WERI-Rb-1 (cell line): ENCODE results near the gene IFNL3.

ENCODE experiments used
- DNase-seq: peaks from one replicate; pipeline ENCODE4 v3.0.0-alpha.2; 2020
- H3K27ac ChIP-seq: fragments of 250-450 bp; sonication (Bioruptor Pico); 2 replicates; pipeline ENCODE4 v1.5.1; 2020; ENCODE audit warnings: mild to moderate bottlenecking, moderate library complexity
- H3K27me3 ChIP-seq: fragments of 250-450 bp; sonication (Bioruptor Pico); 2 replicates; pipeline ENCODE4 v1.5.1; 2021; ENCODE audit warnings: mild to moderate bottlenecking, low read depth, moderate library complexity; ENCODE audit not compliant: insufficient read depth, severe bottlenecking
- H3K36me3 ChIP-seq: fragments of 250-450 bp; sonication (Bioruptor Pico); 2 replicates; pipeline ENCODE4 v1.5.1; 2020; ENCODE audit warnings: mild to moderate bottlenecking, moderate library complexity
- H3K4me3 ChIP-seq: 2 replicates; pipeline ENCODE4 v1.5.1; 2011; ENCODE audit warnings: low read depth, mild to moderate bottlenecking, control low read depth, low read length
- H3K9me3 ChIP-seq: fragments of 250-450 bp; sonication (Bioruptor Pico); 2 replicates; pipeline ENCODE4 v1.5.1; 2021; ENCODE audit warnings: mild to moderate bottlenecking, moderate library complexity; ENCODE audit not compliant: severe bottlenecking
- TF ChIP-seq, protein P1 (sequence below): IDR thresholded peaks from 2 replicates; pipeline ENCODE4 v1.5.1; 2011; ENCODE audit warnings: low read depth, mild to moderate bottlenecking, control low read depth, inconsistent platforms, low read length

IFNL3 gene

DNA sequence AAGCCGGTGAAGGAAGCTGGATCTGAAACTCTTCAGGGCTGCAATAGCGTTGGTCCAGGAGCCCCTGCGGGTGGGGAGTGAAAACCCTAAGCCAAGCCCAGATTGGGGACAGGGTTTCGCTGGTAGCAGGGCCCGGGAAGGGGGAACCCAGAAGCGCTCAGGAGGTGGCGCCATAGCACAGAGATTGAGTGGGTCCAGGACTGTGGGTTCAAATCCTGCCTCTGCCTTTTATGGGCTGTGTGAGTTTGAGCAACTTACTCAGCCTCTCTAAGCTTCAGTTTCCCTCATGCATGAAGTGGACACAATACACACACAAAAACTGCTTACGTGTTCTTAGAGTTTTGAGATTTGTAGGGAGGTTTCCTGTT lies 32.4 kb downstream of the IFNL3 start:
- H3K27me3 ChIP-seq, result no peaks in the 10 kb centered on the region
- H3K4me3 ChIP-seq, result no peak overlapping the region
- TF ChIP-seq, protein P1, sequence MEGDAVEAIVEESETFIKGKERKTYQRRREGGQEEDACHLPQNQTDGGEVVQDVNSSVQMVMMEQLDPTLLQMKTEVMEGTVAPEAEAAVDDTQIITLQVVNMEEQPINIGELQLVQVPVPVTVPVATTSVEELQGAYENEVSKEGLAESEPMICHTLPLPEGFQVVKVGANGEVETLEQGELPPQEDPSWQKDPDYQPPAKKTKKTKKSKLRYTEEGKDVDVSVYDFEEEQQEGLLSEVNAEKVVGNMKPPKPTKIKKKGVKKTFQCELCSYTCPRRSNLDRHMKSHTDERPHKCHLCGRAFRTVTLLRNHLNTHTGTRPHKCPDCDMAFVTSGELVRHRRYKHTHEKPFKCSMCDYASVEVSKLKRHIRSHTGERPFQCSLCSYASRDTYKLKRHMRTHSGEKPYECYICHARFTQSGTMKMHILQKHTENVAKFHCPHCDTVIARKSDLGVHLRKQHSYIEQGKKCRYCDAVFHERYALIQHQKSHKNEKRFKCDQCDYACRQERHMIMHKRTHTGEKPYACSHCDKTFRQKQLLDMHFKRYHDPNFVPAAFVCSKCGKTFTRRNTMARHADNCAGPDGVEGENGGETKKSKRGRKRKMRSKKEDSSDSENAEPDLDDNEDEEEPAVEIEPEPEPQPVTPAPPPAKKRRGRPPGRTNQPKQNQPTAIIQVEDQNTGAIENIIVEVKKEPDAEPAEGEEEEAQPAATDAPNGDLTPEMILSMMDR, result peak; percentile 79
- H3K9me3 ChIP-seq, result peaks cover 7% of the 10 kb centered on the region
- peak; percentile 68 for DNase-seq
- no peaks in the 10 kb centered on the region for H3K36me3 ChIP-seq
- H3K27ac ChIP-seq, result no peak overlapping the region

DNA sequence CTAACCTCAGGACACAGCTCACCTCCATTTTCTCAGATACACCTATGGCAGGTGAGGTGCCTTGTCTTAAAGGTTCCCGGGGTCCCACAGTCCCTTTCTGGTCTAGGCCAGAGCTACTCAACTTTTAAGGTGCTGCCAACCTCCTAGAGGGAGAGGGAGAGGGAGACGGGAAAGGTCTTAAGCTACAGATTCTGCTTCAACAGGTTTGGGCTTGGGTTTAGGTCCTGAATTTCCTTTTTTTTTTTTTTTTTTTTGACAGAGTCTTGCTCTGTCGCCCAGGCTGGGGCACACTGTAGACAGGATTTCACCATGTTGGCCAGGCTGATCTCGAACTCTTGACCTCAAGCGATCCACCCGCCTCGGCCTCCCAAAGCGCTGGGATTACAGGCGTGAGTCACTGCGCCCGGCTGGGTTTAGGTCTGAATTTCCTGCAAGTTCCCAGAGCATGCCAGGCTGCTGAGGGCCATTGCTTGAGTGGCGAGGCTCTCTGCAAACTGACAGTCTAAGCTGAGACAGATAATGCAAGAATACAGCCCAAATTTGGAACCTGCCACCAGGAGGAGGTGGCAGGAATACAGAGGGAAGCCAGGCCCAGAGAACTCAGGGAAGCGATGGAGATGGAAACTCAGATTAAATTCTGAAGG lies 33.0 kb downstream of the IFNL3 start:
- no peak overlapping the region for H3K27ac ChIP-seq
- DNase-seq, result peak; percentile 22
- no peaks in the 10 kb centered on the region for H3K36me3 ChIP-seq
- no peak overlapping the region for H3K4me3 ChIP-seq
- H3K27me3 ChIP-seq, result no peaks in the 10 kb centered on the region
- TF ChIP-seq, protein P1, result no peak
- peaks cover 7% of the 10 kb centered on the region for H3K9me3 ChIP-seq

DNA sequence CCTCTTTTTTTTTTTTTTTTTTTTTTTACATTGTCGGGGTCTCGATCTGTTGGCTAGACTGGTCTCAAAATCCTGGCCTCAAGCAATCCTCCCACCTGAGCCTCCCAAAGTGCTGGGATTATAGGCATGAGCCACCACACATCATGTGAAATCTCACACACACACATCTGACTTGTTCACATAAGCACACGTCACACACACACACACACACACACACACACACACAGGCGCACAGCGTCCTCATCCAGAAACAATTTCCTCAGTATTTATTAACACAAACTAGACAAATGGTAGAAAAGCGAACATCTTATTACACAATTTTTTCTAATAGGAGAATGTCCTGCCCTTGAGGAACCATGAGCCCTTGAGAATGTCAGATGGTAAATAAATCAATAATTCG lies 35.6 kb downstream of the IFNL3 start:
- TF ChIP-seq, protein P1, result no peak
- Histone ChIP-seq H3K36me3 (no peaks in the 10 kb centered on the region), H3K27me3 (no peaks in the 10 kb centered on the region), H3K27ac (no peak overlapping the region), H3K4me3 (no peak overlapping the region), H3K9me3 (no peaks in the 10 kb centered on the region)
- no peak for DNase-seq

DNA sequence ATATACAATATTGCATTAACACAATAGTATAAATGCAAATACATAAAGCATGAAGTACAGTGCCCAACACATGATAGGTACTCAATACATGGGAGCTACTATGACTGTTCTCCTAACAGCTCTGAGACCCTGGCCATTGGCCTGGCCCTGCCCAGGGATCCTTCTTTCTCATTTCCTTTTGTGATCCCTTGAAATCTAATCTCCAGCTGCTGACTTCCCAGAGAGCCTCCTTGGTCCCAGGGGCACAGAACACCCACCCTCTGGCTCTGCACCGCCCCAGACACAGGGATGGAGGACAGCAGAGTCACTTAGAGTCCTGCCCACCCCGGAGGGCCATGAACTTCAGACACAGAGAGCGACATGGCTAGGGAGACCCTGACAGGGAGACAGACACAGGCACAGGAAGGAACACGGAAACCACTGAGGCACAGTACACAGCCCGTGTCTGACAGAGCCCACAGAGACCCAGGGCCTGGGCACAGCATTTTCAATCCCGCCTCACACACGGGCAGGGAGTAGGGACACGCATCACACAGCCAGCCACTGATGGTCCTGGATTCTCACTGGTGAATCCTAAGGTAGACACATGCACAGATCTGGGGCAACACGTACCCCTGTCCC lies 36.5 kb downstream of the IFNL3 start:
- no peak for DNase-seq
- Histone ChIP-seq H3K36me3 (no peaks in the 10 kb centered on the region), H3K9me3 (no peaks in the 10 kb centered on the region), H3K27ac (no peak overlapping the region), H3K4me3 (no peak overlapping the region), H3K27me3 (no peaks in the 10 kb centered on the region)
- TF ChIP-seq, protein P1, result no peak

DNA sequence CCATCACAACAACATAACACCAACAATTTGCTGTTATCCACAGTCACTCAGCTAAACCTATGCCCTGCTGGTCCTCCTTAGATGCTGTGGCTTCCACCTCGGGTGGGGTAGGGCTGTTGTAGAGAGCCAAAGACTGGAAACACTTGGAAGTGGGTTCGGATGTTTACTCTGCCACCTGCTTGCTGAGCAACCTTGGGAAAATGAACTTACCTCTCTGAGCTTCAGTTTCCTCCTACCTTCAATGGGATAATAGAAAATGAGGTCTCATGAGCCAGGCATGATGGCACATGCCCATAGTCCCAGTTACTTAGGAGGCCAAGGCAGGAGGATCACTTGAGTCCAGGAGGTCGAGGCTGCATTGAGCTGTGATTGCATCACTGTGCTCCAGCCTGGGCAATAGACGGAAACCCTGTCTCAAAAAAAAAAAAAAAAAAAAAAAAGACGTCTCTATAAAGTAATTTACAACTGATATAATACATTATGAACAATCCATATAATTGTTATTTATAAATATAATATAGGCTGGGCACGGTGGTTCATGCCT lies 37.4 kb downstream of the IFNL3 start:
- Histone ChIP-seq H3K36me3 (no peaks in the 10 kb centered on the region), H3K4me3 (no peak overlapping the region), H3K27me3 (no peaks in the 10 kb centered on the region), H3K9me3 (no peaks in the 10 kb centered on the region), H3K27ac (no peak overlapping the region)
- TF ChIP-seq, protein P1, result no peak
- no peak for DNase-seq

DNA sequence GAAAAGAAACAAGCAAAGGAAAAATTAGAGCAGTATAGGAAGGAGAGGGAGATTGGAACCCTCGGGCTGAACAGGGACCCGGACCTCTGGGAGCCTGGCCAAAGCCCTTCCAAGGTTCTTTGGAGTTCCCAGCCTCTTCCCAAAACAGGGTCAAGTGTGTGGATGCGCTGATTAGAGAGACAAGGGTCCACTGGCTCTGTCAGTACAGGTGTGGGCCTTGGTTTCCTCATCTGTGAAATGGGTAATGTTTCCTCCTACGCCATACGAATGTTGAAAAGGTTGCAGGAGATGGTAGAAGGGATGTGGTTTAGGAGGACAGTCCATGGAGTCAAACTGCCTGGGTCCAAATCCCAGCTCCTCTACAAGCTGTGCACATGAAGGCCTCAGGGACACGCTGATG lies 38.7 kb downstream of the IFNL3 start:
- no peaks in the 10 kb centered on the region for H3K9me3 ChIP-seq
- H3K27ac ChIP-seq, result no peak overlapping the region
- TF ChIP-seq, protein P1, result no peak

More for the DNA sequence above, 38.7 kb downstream of the IFNL3 start:
- H3K27me3 ChIP-seq, result no peaks in the 10 kb centered on the region
- H3K4me3 ChIP-seq, result no peak overlapping the region
- no peaks in the 10 kb centered on the region for H3K36me3 ChIP-seq
- DNase-seq, result no peak
